ENCODE results near the gene BTBD17. TPM values are rescaled to one million over a fixed set of nuclear protein-coding genes. Genes with fewer than 3 reads are reported as not detected.
A peak's percentile ranks its signal among the peaks of the same experiment; 100 is the strongest.

BTBD17 gene
- total RNA-seq, 4 donors from 2014 or later = not detected

DNA sequence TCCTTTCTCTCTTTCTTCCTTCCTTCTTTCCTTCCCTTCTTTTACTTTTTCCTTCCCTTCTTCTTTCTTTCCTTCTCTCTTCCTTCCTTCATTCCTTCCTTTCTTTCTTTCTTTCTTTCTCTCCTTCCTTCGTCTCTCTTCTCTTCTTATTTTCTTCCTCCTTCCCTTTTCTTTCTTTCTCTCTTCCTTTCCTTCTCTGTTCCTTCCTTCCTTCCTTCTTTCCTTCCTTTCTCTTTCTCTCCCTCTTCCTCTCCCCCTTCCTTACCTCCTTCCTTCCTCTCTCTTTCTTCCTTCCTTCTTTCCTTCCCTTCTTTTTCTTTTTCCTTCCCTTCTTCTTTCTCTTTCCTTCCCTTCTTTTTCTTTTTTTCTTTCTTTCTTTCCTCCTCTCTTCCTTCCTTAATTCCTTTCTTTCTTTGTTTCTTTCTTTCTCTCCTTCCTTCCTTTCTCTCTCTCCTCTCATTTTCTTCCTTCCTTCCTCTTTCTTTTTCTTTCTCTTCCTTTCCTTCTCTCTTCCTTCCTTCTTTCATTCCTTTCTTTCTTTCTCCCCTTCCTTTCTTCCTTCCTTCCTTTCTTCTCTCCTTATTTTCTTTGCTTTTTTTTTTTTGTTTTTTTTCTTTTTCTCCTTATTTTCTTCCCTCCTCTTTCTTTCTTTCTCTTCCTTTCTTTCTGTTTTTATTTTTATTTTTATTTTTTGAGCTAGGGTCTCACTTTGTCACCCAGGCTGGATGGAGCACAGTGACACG is 28.4 kb upstream of the BTBD17 start:
- Histone ChIP-seq H3K27me3 (no peaks in the 10 kb centered on the region), H3K9me3 (no peaks in the 10 kb centered on the region), H3K27ac (peak overlapping the region in 1 of 4 donors; percentile 80), H3K4me1 (peaks cover 48 to 56% of the 10 kb centered on the region in 2 donors), H3K4me3 (no peak overlapping the region), H3K36me3 (no peaks in the 10 kb centered on the region)
- DNase-seq = no peak
- no peak for ATAC-seq
- intact Hi-C loops (cut with DNase I; ENCODE audit: low total_unique reads) (loop anchor here (5.0 to 10.0 kb wide), 2 partner anchors 122 to 385 kb away; partner anchors contain the start of gene NAT9), in situ Hi-C loops (cut with MboI; ENCODE audit: low sequenced_read_pairs in 4 of 4) (loop anchor here in 1 of 4 donors (25.0 kb wide), 1 partner anchor 472 kb away; the partner anchor contains the start of genes FDXR and GRIN2C)
- TF ChIP-seq, protein P1, sequence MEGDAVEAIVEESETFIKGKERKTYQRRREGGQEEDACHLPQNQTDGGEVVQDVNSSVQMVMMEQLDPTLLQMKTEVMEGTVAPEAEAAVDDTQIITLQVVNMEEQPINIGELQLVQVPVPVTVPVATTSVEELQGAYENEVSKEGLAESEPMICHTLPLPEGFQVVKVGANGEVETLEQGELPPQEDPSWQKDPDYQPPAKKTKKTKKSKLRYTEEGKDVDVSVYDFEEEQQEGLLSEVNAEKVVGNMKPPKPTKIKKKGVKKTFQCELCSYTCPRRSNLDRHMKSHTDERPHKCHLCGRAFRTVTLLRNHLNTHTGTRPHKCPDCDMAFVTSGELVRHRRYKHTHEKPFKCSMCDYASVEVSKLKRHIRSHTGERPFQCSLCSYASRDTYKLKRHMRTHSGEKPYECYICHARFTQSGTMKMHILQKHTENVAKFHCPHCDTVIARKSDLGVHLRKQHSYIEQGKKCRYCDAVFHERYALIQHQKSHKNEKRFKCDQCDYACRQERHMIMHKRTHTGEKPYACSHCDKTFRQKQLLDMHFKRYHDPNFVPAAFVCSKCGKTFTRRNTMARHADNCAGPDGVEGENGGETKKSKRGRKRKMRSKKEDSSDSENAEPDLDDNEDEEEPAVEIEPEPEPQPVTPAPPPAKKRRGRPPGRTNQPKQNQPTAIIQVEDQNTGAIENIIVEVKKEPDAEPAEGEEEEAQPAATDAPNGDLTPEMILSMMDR (IDR thresholded peaks at IDR 0.05 in 4 of 5, conservative IDR thresholded peaks at IDR 0.05 in 1 of 5) = no peak
- TF ChIP-seq POLR2A (IDR thresholded peaks at IDR 0.05) = no peak

DNA sequence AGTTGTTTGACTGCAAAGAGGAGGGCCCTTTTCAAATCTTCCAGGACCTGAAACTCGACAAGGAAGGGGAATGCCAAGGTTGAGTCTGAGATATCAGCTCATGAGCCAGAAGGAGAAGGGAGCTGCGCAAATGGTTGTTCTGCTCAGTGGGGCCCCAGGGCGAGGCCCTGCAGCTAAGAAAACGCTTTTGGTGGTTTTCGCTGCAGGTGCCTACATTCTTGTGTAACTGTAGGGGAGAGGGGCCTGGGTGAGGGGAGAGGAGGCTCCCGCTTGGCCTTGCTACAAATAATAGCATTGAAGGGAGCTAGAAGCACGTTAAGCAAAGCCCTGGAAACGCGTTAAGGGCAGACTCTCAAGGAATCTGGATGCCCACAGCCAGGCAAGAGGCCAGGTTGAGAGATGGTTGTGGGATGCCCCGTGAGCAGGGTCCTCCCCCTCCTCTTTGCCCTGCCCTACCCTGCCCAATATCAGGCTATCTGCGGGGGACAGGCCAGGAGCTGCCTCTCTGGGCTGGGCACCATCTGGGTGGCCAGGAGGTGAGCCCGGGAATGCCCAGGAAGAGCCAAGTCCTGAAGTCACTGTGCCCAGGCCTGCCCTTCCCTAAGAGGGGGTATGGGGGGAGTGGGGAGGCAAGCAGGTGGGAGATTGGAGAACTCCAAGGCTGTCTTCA is 27.6 kb upstream of the BTBD17 start:
- Histone ChIP-seq H3K9me3 (no peaks in the 10 kb centered on the region), H3K36me3 (no peaks in the 10 kb centered on the region), H3K4me1 (peaks cover 41 to 48% of the 10 kb centered on the region in 2 donors), H3K27ac (peak overlapping the region; percentile 70 to 80 (median 75)), H3K4me3 (no peak overlapping the region), H3K27me3 (no peaks in the 10 kb centered on the region)
- no peak for TF ChIP-seq POLR2A (IDR thresholded peaks at IDR 0.05)
- TF ChIP-seq, protein P1 (IDR thresholded peaks at IDR 0.05 in 4 of 5, conservative IDR thresholded peaks at IDR 0.05 in 1 of 5) = no peak
- in situ Hi-C loops (cut with MboI; ENCODE audit: low sequenced_read_pairs in 4 of 4) (loop anchor here in 1 of 4 donors (25.0 kb wide), 1 partner anchor 473 kb away; the partner anchor contains the start of genes FDXR and GRIN2C), intact Hi-C loops (cut with DNase I; ENCODE audit: low total_unique reads) (loop anchor here (5.0 to 10.0 kb wide), 2 partner anchors 123 to 386 kb away; partner anchors contain the start of gene NAT9)
- no peak for DNase-seq
- ATAC-seq = no peak

DNA sequence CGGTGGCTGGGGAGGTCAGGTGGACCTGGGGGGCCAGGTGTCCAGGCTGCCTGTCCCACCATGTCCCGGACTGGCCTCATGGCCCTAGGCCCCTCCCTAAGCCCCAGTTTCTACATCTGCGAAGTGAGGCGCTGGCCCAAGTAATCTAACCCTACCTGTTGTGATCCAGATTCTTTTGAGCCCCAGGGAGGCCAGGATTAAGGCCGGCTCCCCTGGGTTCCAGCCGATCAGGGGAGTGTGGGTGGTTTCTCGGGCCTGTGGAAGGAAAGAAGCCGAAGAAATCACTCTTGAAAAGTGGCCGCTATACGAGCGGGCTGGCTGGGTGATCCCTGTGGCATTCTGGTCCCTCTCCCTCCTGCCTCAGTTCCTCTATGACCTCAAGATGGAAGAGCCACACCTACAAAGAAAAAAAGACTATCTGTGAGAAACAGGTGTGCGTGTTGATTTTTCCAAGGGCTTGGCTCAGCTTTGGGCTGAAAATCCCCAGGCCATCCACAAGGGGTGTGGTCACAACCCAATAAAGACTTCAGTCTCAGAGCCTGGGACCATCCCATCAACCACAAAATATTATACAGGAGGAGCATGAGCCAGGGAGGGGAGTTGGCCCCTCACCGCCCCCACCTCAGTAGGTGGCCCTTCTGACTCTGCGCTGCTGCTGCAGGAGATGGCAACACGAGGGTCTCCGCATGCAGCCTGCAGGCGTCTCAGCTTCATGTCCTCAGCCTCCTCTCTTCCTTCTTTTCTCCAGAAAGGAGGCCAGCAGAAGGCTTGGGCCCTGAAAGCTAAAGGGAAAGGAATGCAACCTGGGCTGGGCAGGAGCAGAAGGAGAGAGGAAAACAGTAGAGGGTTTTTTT is 25.9 kb upstream of the BTBD17 start:
- intact Hi-C loops (cut with DNase I; ENCODE audit: low total_unique reads) = loop anchor here (5.0 to 10.0 kb wide), 2 partner anchors 125 to 387 kb away; partner anchors contain the start of gene NAT9
- in situ Hi-C loops (cut with MboI; ENCODE audit: low sequenced_read_pairs in 4 of 4) = loop anchor here in 1 of 4 donors (25.0 kb wide), 1 partner anchor 475 kb away; the partner anchor contains the start of genes FDXR and GRIN2C
- ATAC-seq (no peak), DNase-seq (no peak)
- Histone ChIP-seq H3K4me3 (no peak overlapping the region), H3K27ac (peak overlapping the region; percentile 70 to 80 (median 75)), H3K27me3 (no peaks in the 10 kb centered on the region), H3K36me3 (no peaks in the 10 kb centered on the region), H3K4me1 (peaks cover 28 to 37% of the 10 kb centered on the region in 2 donors), H3K9me3 (no peaks in the 10 kb centered on the region)
- TF ChIP-seq, protein P1 (IDR thresholded peaks at IDR 0.05 in 4 of 5, conservative IDR thresholded peaks at IDR 0.05 in 1 of 5) = peak in 1 of 5 experiments; percentile 13
- TF ChIP-seq POLR2A (IDR thresholded peaks at IDR 0.05) = no peak

DNA sequence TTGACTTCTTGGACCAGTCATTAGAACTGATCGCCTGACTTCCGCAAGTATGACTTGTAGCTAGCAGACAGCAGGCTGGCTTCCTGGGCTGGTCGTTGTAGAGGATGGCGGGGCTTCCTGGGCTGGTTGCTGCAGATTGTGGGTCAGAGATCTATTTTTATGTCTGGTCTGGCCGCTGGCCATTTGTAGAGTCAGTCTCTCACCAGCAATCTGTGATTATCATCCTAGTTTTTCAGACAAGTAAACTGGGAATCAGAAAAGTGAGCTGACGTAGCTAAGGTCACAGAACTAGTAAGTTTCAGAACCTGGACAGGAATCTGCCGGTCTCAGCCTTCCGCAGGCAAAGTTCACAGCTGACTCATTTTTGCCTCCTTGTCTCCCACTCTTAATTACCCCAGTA is 24.7 kb upstream of the BTBD17 start:
- in situ Hi-C loops (cut with MboI; ENCODE audit: low sequenced_read_pairs in 4 of 4) = loop anchor here in 1 of 4 donors (25.0 kb wide), 1 partner anchor 476 kb away; the partner anchor contains the start of genes FDXR and GRIN2C
- peak; percentile 60 to 84 for DNase-seq

More for the DNA sequence above, 24.7 kb upstream of the BTBD17 start:
- peak overlapping the region; percentile 70 to 80 (median 75) for H3K27ac ChIP-seq
- intact Hi-C loops (cut with DNase I; ENCODE audit: low total_unique reads) = loop anchor here (5.0 to 10.0 kb wide), 2 partner anchors 126 to 388 kb away; partner anchors contain the start of gene NAT9
- peaks cover 27 to 32% of the 10 kb centered on the region in 2 donors for H3K4me1 ChIP-seq
- no peaks in the 10 kb centered on the region for H3K36me3 ChIP-seq
- H3K27me3 ChIP-seq = no peaks in the 10 kb centered on the region
- ATAC-seq = peak; percentile 86 to 93
- H3K4me3 ChIP-seq = no peak overlapping the region
- no peaks in the 10 kb centered on the region for H3K9me3 ChIP-seq
- TF ChIP-seq, protein P1 (IDR thresholded peaks at IDR 0.05 in 4 of 5, conservative IDR thresholded peaks at IDR 0.05 in 1 of 5) = no peak
- no peak for TF ChIP-seq POLR2A (IDR thresholded peaks at IDR 0.05)

Data from gastrocnemius medialis (tissue), 4 donors.